GM12873 (cell line): ENCODE measurements around the gene OR2V2.

Experiments used
- TF ChIP-seq, protein P1 (sequence below): IDR thresholded peaks from 2 replicates; pipeline ENCODE4 v1.5.1; 2012; ENCODE audit warnings: low read depth, mild to moderate bottlenecking, moderate library complexity, low read length, control low read depth; ENCODE audit not compliant: insufficient read depth; ENCODE audit errors: missing control alignments

OR2V2 gene

DNA sequence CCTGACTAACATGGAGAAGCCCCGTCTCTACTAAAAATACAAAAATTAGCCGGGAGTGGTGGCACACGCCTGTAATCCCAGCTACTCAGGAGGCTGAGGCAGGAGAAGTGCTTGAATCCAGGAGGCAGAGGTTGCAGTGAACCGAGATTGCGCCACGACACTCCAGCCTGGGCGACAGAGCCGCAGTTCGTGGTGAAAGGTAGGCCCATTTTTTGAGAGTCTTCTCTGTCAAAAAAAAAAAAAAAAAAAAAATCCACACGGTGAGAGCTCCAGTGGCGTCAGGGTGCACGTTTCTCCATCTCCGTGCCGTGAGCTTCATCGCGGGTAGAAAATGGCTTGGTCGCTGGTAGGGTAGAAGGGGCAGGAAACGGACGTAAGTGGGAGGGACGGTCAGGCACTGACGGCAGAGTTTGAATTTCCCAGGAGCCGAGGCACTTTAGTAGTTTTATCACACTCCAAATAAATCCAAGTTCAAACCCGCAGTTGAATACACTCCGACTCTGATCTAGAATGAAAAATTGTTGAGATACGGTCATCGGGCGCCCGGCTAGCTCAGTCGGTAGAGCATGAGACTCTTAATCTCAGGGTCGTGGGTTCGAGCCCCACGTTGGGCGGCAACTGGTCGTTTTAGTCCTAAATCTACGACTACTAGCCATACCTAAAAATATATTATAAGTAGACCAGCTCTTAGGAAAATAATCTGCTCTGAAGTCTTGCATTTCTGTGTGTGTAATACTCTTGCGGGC is 60.0 kb downstream of the OR2V2 start:
- TF ChIP-seq, protein P1, sequence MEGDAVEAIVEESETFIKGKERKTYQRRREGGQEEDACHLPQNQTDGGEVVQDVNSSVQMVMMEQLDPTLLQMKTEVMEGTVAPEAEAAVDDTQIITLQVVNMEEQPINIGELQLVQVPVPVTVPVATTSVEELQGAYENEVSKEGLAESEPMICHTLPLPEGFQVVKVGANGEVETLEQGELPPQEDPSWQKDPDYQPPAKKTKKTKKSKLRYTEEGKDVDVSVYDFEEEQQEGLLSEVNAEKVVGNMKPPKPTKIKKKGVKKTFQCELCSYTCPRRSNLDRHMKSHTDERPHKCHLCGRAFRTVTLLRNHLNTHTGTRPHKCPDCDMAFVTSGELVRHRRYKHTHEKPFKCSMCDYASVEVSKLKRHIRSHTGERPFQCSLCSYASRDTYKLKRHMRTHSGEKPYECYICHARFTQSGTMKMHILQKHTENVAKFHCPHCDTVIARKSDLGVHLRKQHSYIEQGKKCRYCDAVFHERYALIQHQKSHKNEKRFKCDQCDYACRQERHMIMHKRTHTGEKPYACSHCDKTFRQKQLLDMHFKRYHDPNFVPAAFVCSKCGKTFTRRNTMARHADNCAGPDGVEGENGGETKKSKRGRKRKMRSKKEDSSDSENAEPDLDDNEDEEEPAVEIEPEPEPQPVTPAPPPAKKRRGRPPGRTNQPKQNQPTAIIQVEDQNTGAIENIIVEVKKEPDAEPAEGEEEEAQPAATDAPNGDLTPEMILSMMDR: no peak

DNA sequence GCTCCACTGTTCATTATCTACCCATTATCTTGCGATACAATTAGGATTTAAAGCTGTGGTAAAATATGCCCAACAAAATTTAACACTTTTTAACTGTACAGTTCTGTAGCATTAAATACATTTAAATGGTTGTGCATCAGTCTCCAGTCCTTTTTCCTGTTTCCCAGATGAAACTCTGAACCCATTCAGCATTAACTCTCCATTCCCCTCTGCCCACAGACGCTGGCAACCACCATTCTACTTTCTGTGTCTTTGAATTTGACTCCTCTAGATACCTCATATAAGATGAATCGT is 60.5 kb downstream of the OR2V2 start:
- TF ChIP-seq, protein P1: no peak
